Natural killer cell (primary cell): ENCODE data around the gene C7. TPM values are rescaled to one million over a fixed set of nuclear protein-coding genes. Genes with fewer than 3 reads are reported as not detected.

Experiments
- ATAC-seq, 3 donors: fragments of 150-1000 bp in 2 of 3; fragments of 200-7000 bp in 1 of 3; cut with Tn5 transposase; 1 replicate in 1 of 3; 2 replicates in 2 of 3; pipeline ENCODE4 v1.10.0; 2021; ENCODE audit warnings: mild to moderate bottlenecking in 2 of 3, moderate library complexity in 2 of 3
- DNase-seq, 2 donors: peaks; one replicate each; pipeline versions ENCODE4 v3.0.0 to v3.0.0-alpha.2; 2013 to 2021; ENCODE audit warnings: mixed read lengths in 1 of 2
- H3K27ac ChIP-seq: one replicate; pipeline ENCODE4 v1.5.1; 2013; ENCODE audit warnings: mild to moderate bottlenecking, low read length
- H3K27me3 ChIP-seq: one replicate; pipeline ENCODE4 v1.6.1; 2013; ENCODE audit warnings: low read length; ENCODE audit not compliant: control insufficient read depth, insufficient read depth
- H3K36me3 ChIP-seq: one replicate; pipeline ENCODE4 v1.6.1; 2013; ENCODE audit warnings: low read length; ENCODE audit not compliant: control insufficient read depth, insufficient read depth
- H3K4me1 ChIP-seq: one replicate; pipeline ENCODE4 v1.6.1; 2013; ENCODE audit warnings: low read length; ENCODE audit not compliant: control insufficient read depth, insufficient read depth
- H3K4me3 ChIP-seq: one replicate; pipeline ENCODE4 v1.5.1; 2013; ENCODE audit warnings: low read length
- H3K9me3 ChIP-seq: one replicate; pipeline ENCODE4 v1.6.1; 2013; ENCODE audit warnings: low read length; ENCODE audit not compliant: control insufficient read depth, insufficient read depth
- H3K27ac Mint-ChIP-seq, 2 donors: one replicate each; pipeline ENCODE4 v1.8.0; 2022; ENCODE audit warnings: mild to moderate bottlenecking in 2 of 2, mixed read lengths in 2 of 2, moderate library complexity in 1 of 2
- H3K27me3 Mint-ChIP-seq, 2 donors: one replicate each; pipeline ENCODE4 v1.8.0; 2022; ENCODE audit warnings: low read depth in 2 of 2, mixed read lengths in 2 of 2
- H3K36me3 Mint-ChIP-seq: one replicate; pipeline ENCODE4 v1.8.0; 2022; ENCODE audit warnings: mixed read lengths
- H3K4me1 Mint-ChIP-seq, 2 donors: one replicate each; pipeline ENCODE4 v1.8.0; 2022; ENCODE audit warnings: mixed read lengths in 2 of 2
- H3K4me3 Mint-ChIP-seq: one replicate; pipeline ENCODE4 v1.8.0; 2022; ENCODE audit warnings: mild to moderate bottlenecking, moderate library complexity, mixed read lengths
- H3K9me3 Mint-ChIP-seq, 2 donors: one replicate each; pipeline ENCODE4 v1.8.0; 2022; ENCODE audit warnings: mixed read lengths in 2 of 2
- CTCF ChIP-seq: fragments of 200-600 bp; IDR thresholded peaks from one replicate; pipeline ENCODE4 v1.8.0; 2022; ENCODE audit warnings: antibody characterized with exemption
- WGBS: methylation state at CpG from one replicate; pipeline ENCODE4 v1.1.7; 2013; ENCODE audit warnings: missing lambda C conversion rate; ENCODE audit not compliant: insufficient coverage; 5-methylcytosine and 5-hydroxymethylcytosine counted together
- intact Hi-C: fragments of 100-400 bp; cut with micrococcal nuclease; formaldehyde crosslinking; loops from one replicate; pipeline ENCODE4 v1.14.2; 2022
- total RNA-seq, 4 donors: library from RNA; stranded (reverse); fragments of 120-200 nt in 1 of 4; gene quantifications; one replicate each; pipeline versions ENCODE4 v1.2.3 to v1.2.4, GENCODE V29; 2013 to 2022

The C7 gene
- total RNA-seq, 3 donors from 2014 or later (not counting 1 experiment from before 2014, with no cell fraction given), result not detected

GRCh38 chr5:40932766-40933165 is 23.5 kb downstream of the C7 start:
- Histone ChIP-seq H3K27me3 (no peaks in the 10 kb centered on the region), H3K4me3 (no peak overlapping the region), H3K9me3 (no peaks in the 10 kb centered on the region), H3K4me1 (no peaks in the 10 kb centered on the region), H3K27ac (no peak overlapping the region), H3K36me3 (no peaks in the 10 kb centered on the region)
- peaks cover 0 to 3% of the 10 kb centered on the region in 2 donors for H3K9me3 Mint-ChIP-seq
- H3K27ac Mint-ChIP-seq, result no peak overlapping the region
- peaks cover 5 to 6% of the 10 kb centered on the region in 2 donors for H3K27me3 Mint-ChIP-seq
- 23% methylated on average over 2 of the region's 2 CpGs for WGBS
- no peak overlapping the region for H3K4me3 Mint-ChIP-seq
- no peaks in the 10 kb centered on the region for H3K4me1 Mint-ChIP-seq
- no peak for TF ChIP-seq CTCF
- intact Hi-C loops, result no loop called here
- H3K36me3 Mint-ChIP-seq, result no peaks in the 10 kb centered on the region
- DNase-seq (no peak), ATAC-seq (no peak)

- H3K27ac Mint-ChIP-seq, result no peak overlapping the region
- 100% methylated on average over 1 of the region's 1 CpG for WGBS
- no peak for TF ChIP-seq CTCF
- peaks cover 0 to 3% of the 10 kb centered on the region in 2 donors for H3K27me3 Mint-ChIP-seq
- no peak overlapping the region for H3K4me3 ChIP-seq
- H3K36me3 Mint-ChIP-seq, result no peaks in the 10 kb centered on the region
- H3K4me1 Mint-ChIP-seq, result no peaks in the 10 kb centered on the region
- H3K9me3 Mint-ChIP-seq, result no peaks in the 10 kb centered on the region
- DNase-seq (no peak), ATAC-seq (no peak)
- intact Hi-C loops, result no loop called here
- H3K9me3 ChIP-seq, result no peaks in the 10 kb centered on the region
- H3K36me3 ChIP-seq, result no peaks in the 10 kb centered on the region
- H3K4me1 ChIP-seq, result no peaks in the 10 kb centered on the region
- H3K27ac ChIP-seq, result no peak overlapping the region
- no peak overlapping the region for H3K4me3 Mint-ChIP-seq
- no peaks in the 10 kb centered on the region for H3K27me3 ChIP-seq
Measured at GRCh38 chr5:40937075-40937474, 27.8 kb downstream of the C7 start.

- Mint-ChIP-seq H3K27ac (no peak overlapping the region), H3K4me3 (no peak overlapping the region), H3K9me3 (no peaks in the 10 kb centered on the region), H3K36me3 (no peaks in the 10 kb centered on the region), H3K4me1 (no peaks in the 10 kb centered on the region), H3K27me3 (no peaks in the 10 kb centered on the region)
- H3K27ac ChIP-seq, result no peak overlapping the region
- no peak for DNase-seq
- no peaks in the 10 kb centered on the region for H3K4me1 ChIP-seq
- no peaks in the 10 kb centered on the region for H3K36me3 ChIP-seq
- ATAC-seq, result no peak
- H3K27me3 ChIP-seq, result no peaks in the 10 kb centered on the region
- H3K9me3 ChIP-seq, result no peaks in the 10 kb centered on the region
- intact Hi-C loops, result no loop called here
- TF ChIP-seq CTCF, result no peak
- 69% methylated on average over 6 of the region's 6 CpGs for WGBS
- H3K4me3 ChIP-seq, result no peak overlapping the region
Measured at GRCh38 chr5:40939753-40940152, 30.5 kb downstream of the C7 start.

- TF ChIP-seq CTCF, result no peak
- H3K4me1 Mint-ChIP-seq, result no peaks in the 10 kb centered on the region
- no peak overlapping the region for H3K27ac Mint-ChIP-seq
- Histone ChIP-seq H3K27me3 (peaks cover 2% of the 10 kb centered on the region), H3K9me3 (no peaks in the 10 kb centered on the region), H3K27ac (no peak overlapping the region), H3K4me3 (no peak overlapping the region), H3K36me3 (no peaks in the 10 kb centered on the region), H3K4me1 (no peaks in the 10 kb centered on the region)
- peaks cover 0 to 4% of the 10 kb centered on the region in 2 donors for H3K27me3 Mint-ChIP-seq
- no peaks in the 10 kb centered on the region for H3K9me3 Mint-ChIP-seq
- DNase-seq, result no peak
- ATAC-seq, result no peak
- H3K4me3 Mint-ChIP-seq, result no peak overlapping the region
- WGBS, result no CpG with 5 or more reads among the region's 5 CpGs
- intact Hi-C loops, result no loop called here
- no peaks in the 10 kb centered on the region for H3K36me3 Mint-ChIP-seq
Measured at GRCh38 chr5:40945111-40945510, 35.8 kb downstream of the C7 start.
